Mesendoderm (in vitro differentiated cells): ENCODE data around the gene MOV10. TPM values are rescaled to one million over a fixed set of nuclear protein-coding genes. Genes with fewer than 3 reads are reported as not detected.
A peak's percentile ranks its signal among the peaks of the same experiment; 100 is the strongest.

Experiments
- DNase-seq: peaks from one replicate; pipeline ENCODE4 v3.0.0; 2013
- H2AK5ac ChIP-seq: 2 replicates; pipeline ENCODE4 v1.6.1; 2013; ENCODE audit warnings: low read length, inconsistent platforms
- H2BK120ac ChIP-seq: 2 replicates; pipeline ENCODE4 v1.6.1; 2013; ENCODE audit warnings: low read depth, mild to moderate bottlenecking, low read length, moderate library complexity, mixed read lengths
- H2BK15ac ChIP-seq: replicated peaks from 2 replicates; pipeline ENCODE4 v1.6.1; 2013; ENCODE audit warnings: low read depth, mild to moderate bottlenecking, moderate library complexity
- H2BK5ac ChIP-seq: 2 replicates; pipeline ENCODE4 v1.6.1; 2013; ENCODE audit warnings: low read length, inconsistent platforms
- H3K18ac ChIP-seq: 2 replicates; pipeline ENCODE4 v1.6.1; 2013; ENCODE audit warnings: mild to moderate bottlenecking, low read length, mixed read lengths
- H3K23ac ChIP-seq: one replicate; pipeline ENCODE4 v1.6.1; 2013; ENCODE audit warnings: low read length
- H3K27ac ChIP-seq: 2 replicates; pipeline ENCODE4 v1.5.1; 2013; ENCODE audit warnings: low read depth, mild to moderate bottlenecking, inconsistent platforms, low read length, moderate library complexity
- H3K27me3 ChIP-seq: 2 replicates; pipeline ENCODE4 v1.6.1; 2013; ENCODE audit warnings: low read length, control low read depth, mild to moderate bottlenecking, inconsistent platforms; ENCODE audit not compliant: insufficient read depth, poor library complexity
- H3K36me3 ChIP-seq: 2 replicates; pipeline ENCODE4 v1.6.1; 2013; ENCODE audit warnings: low read length, inconsistent platforms; ENCODE audit not compliant: control insufficient read depth, insufficient read depth
- H3K4ac ChIP-seq: one replicate; pipeline ENCODE4 v1.6.1; 2013; ENCODE audit warnings: low read depth, mild to moderate bottlenecking, low read length, moderate library complexity
- H3K4me1 ChIP-seq: 2 replicates; pipeline ENCODE4 v1.6.1; 2013; ENCODE audit warnings: low read depth, low read length, inconsistent platforms; ENCODE audit not compliant: control insufficient read depth
- H3K4me2 ChIP-seq: 2 replicates; pipeline ENCODE4 v1.6.1; 2013; ENCODE audit warnings: low read length
- H3K4me3 ChIP-seq: 2 replicates; pipeline ENCODE4 v1.5.1; 2013; ENCODE audit warnings: mild to moderate bottlenecking, low read length
- H3K56ac ChIP-seq: one replicate; pipeline ENCODE4 v1.6.1; 2013; ENCODE audit warnings: low read length
- H3K79me1 ChIP-seq: 2 replicates; pipeline ENCODE4 v1.6.1; 2013; ENCODE audit warnings: low read length, inconsistent platforms
- H3K79me2 ChIP-seq: 2 replicates; pipeline ENCODE4 v1.6.1; 2013; ENCODE audit warnings: mild to moderate bottlenecking, low read length; ENCODE audit not compliant: control insufficient read depth, insufficient read depth
- H3K9ac ChIP-seq: 2 replicates; pipeline ENCODE4 v1.6.1; 2013; ENCODE audit warnings: low read length, inconsistent platforms
- H4K5ac ChIP-seq: one replicate; pipeline ENCODE4 v1.6.1; 2013; ENCODE audit warnings: low read length
- H4K8ac ChIP-seq: one replicate; pipeline ENCODE4 v1.6.1; 2013; ENCODE audit warnings: low read depth, mild to moderate bottlenecking, control low read depth, low read length, moderate library complexity
- WGBS: extraction: QIAGEN DNeasy Blood & Tissue Kit; methylation state at CpG from one replicate; pipeline ENCODE4 v1.1.7; 2013; ENCODE audit warnings: low lambda C conversion rate, missing lambda C conversion rate; ENCODE audit not compliant: insufficient coverage; ENCODE audit errors: extremely low coverage; 5-methylcytosine and 5-hydroxymethylcytosine counted together
- polyA plus RNA-seq, 2 experiments: library from polyadenylated mRNA; stranded (reverse); fragments of 200-250 nt; gene quantifications; one replicate each; pipeline ENCODE4 v1.2.3, GENCODE V29; 2013

Gene MOV10, protein sequence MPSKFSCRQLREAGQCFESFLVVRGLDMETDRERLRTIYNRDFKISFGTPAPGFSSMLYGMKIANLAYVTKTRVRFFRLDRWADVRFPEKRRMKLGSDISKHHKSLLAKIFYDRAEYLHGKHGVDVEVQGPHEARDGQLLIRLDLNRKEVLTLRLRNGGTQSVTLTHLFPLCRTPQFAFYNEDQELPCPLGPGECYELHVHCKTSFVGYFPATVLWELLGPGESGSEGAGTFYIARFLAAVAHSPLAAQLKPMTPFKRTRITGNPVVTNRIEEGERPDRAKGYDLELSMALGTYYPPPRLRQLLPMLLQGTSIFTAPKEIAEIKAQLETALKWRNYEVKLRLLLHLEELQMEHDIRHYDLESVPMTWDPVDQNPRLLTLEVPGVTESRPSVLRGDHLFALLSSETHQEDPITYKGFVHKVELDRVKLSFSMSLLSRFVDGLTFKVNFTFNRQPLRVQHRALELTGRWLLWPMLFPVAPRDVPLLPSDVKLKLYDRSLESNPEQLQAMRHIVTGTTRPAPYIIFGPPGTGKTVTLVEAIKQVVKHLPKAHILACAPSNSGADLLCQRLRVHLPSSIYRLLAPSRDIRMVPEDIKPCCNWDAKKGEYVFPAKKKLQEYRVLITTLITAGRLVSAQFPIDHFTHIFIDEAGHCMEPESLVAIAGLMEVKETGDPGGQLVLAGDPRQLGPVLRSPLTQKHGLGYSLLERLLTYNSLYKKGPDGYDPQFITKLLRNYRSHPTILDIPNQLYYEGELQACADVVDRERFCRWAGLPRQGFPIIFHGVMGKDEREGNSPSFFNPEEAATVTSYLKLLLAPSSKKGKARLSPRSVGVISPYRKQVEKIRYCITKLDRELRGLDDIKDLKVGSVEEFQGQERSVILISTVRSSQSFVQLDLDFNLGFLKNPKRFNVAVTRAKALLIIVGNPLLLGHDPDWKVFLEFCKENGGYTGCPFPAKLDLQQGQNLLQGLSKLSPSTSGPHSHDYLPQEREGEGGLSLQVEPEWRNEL
- polyA plus RNA-seq (2013, experiment 1 of 2): 49.5 TPM
- polyA plus RNA-seq (2013, experiment 2 of 2): 46.4 TPM

DNA sequence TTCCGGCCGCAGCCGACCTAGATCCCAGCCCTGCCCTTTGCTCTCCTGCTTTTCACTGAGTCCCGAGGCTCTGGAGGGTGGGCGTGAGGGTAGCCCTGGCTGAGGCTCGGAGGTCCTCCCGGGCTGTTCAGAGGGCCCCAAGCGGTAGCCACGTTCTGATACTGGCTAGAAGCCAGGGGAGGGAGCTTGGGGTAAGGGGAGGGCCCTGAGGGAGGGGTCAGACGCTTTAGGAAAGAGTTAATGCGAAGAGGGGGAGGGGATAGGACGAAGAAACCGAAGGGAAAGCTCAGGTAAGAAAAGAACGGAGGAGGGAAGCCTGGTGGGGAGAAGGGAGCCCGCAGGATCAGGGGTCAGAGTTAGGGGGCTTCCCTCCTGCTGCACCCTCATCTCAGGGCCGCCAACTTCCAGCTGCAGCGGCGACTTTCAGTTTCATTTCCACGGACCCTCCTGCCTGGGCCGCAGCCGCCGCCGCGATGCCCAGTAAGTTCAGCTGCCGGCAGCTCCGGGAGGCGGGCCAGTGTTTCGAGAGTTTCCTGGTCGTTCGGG is at the start of gene MOV10:
Gene MOV10 (plus strand): TSS at position 220 of the 546 bp plus-strand sequence. CDS start 254 bp downstream, at position 474.
- peak; percentile 94 for DNase-seq

DNA sequence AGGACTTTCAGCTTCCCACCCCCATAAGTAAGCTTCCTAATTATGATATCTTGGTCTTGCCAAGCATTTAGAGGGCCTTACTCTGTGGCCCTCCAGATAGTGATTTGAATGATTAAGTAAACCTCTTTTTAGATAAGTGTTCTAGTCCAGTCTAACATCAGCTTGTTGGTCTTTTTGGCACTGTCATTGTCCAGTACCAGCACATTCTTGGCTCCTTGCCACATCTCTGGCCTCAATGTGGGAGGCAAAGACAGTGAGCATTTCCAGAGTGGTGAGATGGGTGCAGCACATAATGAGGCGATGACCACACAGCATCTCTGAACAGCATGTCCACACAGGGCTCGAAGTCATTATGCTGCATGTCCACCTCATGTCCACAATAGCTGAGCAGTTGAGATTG is 48.8 kb upstream of the MOV10 start:
- H2BK5ac ChIP-seq: no peak overlapping the region
- no peak overlapping the region for H2AK5ac ChIP-seq
- no peak overlapping the region for H3K4me2 ChIP-seq
- WGBS: no CpG with 5 or more reads among the region's 2 CpGs
- no peak overlapping the region for H3K4me3 ChIP-seq
- no peak overlapping the region for H3K18ac ChIP-seq
- no peak overlapping the region for H2BK120ac ChIP-seq
- H3K4me1 ChIP-seq: no peaks in the 10 kb centered on the region
- no peak overlapping the region for H3K23ac ChIP-seq
- H3K9ac ChIP-seq: no peak overlapping the region
- no peak overlapping the region for H3K4ac ChIP-seq
- no peak overlapping the region for H2BK15ac ChIP-seq
- H4K5ac ChIP-seq: no peak overlapping the region
- no peak overlapping the region for H4K8ac ChIP-seq
- no peaks in the 10 kb centered on the region for H3K27me3 ChIP-seq
- DNase-seq: no peak
- H3K36me3 ChIP-seq: no peaks in the 10 kb centered on the region
- peaks cover 20% of the 10 kb centered on the region for H3K79me1 ChIP-seq
- no peak overlapping the region for H3K27ac ChIP-seq
- H3K79me2 ChIP-seq: peaks cover 67% of the 10 kb centered on the region
- no peak overlapping the region for H3K56ac ChIP-seq

More for the DNA sequence above, at the start of gene MOV10:
- no peaks in the 10 kb centered on the region for H3K36me3 ChIP-seq
- H3K27ac ChIP-seq: peak within 1 kb of the TSS; percentile 77
- peak within 1 kb of the TSS; percentile 95 for H3K56ac ChIP-seq
- peak within 1 kb of the TSS; percentile 5 for H3K4ac ChIP-seq
- peaks cover 7% of the 10 kb centered on the region for H3K79me1 ChIP-seq
- no peak within 1 kb of the TSS for H4K8ac ChIP-seq
- peak within 1 kb of the TSS; percentile 77 for H3K4me3 ChIP-seq
- peak within 1 kb of the TSS; percentile 88 for H3K9ac ChIP-seq
- H2BK15ac ChIP-seq: no peak within 1 kb of the TSS
- peaks cover 5% of the 10 kb centered on the region for H3K4me1 ChIP-seq
- H3K23ac ChIP-seq: peak within 1 kb of the TSS; percentile 60
- H4K5ac ChIP-seq: no peak within 1 kb of the TSS
- peak within 1 kb of the TSS; percentile 51 for H2BK120ac ChIP-seq
- no peaks in the 10 kb centered on the region for H3K27me3 ChIP-seq
- H3K4me2 ChIP-seq: peak within 1 kb of the TSS; percentile 89
- peak within 1 kb of the TSS; percentile 82 for H2BK5ac ChIP-seq
- WGBS: no CpG with 5 or more reads among the region's 30 CpGs
- peak within 1 kb of the TSS; percentile 85 for H3K18ac ChIP-seq
- no peak within 1 kb of the TSS for H2AK5ac ChIP-seq
- peaks cover 2% of the 10 kb centered on the region for H3K79me2 ChIP-seq

DNA sequence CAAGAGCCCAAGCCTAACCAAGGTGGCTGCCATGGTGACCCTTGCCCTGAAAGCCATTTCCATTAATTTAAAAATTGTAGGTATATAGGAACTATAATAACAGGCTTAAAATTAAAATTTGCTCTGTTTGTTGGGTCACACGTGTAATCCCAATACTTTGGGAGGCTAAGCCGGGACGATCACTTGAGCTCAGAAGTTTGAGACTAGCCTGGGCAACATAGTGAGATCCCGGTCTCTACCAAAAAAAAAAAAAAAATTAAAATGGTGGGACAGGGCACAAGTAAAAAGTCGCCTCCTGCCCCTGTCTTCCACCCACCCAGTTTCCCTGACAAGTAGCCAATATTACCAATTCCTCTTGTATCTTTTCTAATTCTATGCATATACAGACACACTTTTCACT is 48.3 kb upstream of the MOV10 start:
- Histone ChIP-seq H4K5ac (no peak overlapping the region), H3K36me3 (no peaks in the 10 kb centered on the region), H3K18ac (no peak overlapping the region), H2AK5ac (no peak overlapping the region), H3K56ac (no peak overlapping the region), H3K4ac (no peak overlapping the region), H3K23ac (no peak overlapping the region), H4K8ac (no peak overlapping the region), H3K4me3 (no peak overlapping the region), H2BK120ac (no peak overlapping the region), H3K79me2 (peaks cover 67% of the 10 kb centered on the region), H3K4me2 (no peak overlapping the region), H3K9ac (no peak overlapping the region), H3K27me3 (no peaks in the 10 kb centered on the region), H3K79me1 (peaks cover 21% of the 10 kb centered on the region), H2BK5ac (no peak overlapping the region), H3K27ac (no peak overlapping the region), H3K4me1 (no peaks in the 10 kb centered on the region), H2BK15ac (no peak overlapping the region)
- no CpG with 5 or more reads among the region's 5 CpGs for WGBS
- no peak for DNase-seq

DNA sequence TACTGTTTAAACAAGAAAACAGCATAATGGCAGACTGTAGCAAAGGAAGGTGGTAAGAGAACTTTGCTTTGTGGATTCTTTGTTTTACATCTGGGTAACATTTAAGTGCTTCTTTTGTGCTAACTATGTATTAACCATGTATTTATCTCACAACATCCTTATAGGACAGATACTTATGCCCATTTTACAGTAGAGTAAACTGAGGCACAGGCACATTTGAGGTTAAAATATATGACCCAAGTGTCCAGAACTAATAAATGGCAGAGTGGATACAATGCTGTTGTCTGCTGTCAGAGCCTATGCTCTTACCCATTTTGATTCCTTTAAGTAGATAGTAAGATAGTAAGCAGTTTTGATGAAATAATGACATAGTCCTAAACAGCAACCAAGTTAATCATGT is 47.6 kb upstream of the MOV10 start:
- Histone ChIP-seq H3K79me2 (peaks cover 69% of the 10 kb centered on the region), H3K36me3 (no peaks in the 10 kb centered on the region), H3K56ac (no peak overlapping the region), H3K18ac (no peak overlapping the region), H3K27me3 (no peaks in the 10 kb centered on the region), H2BK15ac (no peak overlapping the region), H3K79me1 (peaks cover 23% of the 10 kb centered on the region), H3K9ac (no peak overlapping the region), H3K27ac (no peak overlapping the region), H3K23ac (no peak overlapping the region), H3K4me3 (no peak overlapping the region), H3K4me1 (no peaks in the 10 kb centered on the region), H2BK5ac (no peak overlapping the region), H4K8ac (no peak overlapping the region), H4K5ac (no peak overlapping the region), H2BK120ac (no peak overlapping the region), H3K4me2 (no peak overlapping the region), H3K4ac (no peak overlapping the region), H2AK5ac (no peak overlapping the region)
- no peak for DNase-seq

DNA sequence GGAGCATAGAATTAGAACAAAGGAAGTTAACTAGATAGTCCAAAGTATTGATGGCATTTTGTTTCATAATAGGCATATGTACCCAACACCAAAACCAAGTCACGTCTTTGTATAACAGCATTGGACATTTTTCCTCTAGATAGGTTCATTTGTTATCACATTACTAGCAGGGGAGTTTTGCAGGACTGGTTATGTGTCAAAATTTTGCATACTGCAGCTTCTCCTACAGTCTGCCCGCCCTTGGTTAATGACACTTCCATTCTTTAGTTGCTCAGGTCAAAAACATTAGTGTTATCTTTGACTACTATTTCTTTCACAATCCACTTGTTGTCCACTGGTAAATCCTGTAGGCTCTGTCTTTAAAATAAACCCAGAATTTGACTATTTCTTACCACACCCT is 45.9 kb upstream of the MOV10 start:
- Histone ChIP-seq H4K8ac (no peak overlapping the region), H4K5ac (no peak overlapping the region), H2BK5ac (no peak overlapping the region), H3K79me1 (peaks cover 23% of the 10 kb centered on the region), H3K4me3 (no peak overlapping the region), H2BK120ac (no peak overlapping the region), H3K9ac (no peak overlapping the region), H3K18ac (no peak overlapping the region), H3K36me3 (no peaks in the 10 kb centered on the region), H2BK15ac (no peak overlapping the region), H3K79me2 (peaks cover 74% of the 10 kb centered on the region), H3K27ac (no peak overlapping the region), H2AK5ac (no peak overlapping the region), H3K56ac (no peak overlapping the region), H3K4me2 (no peak overlapping the region), H3K4me1 (peaks cover 2% of the 10 kb centered on the region), H3K4ac (no peak overlapping the region), H3K23ac (no peak overlapping the region), H3K27me3 (no peaks in the 10 kb centered on the region)
- WGBS: no CpG with 5 or more reads among the region's 2 CpGs
- DNase-seq: no peak
